SU-DHL-6 (cell line): ENCODE measurements around the gene ZNF483.
"Not testable (repeated sequence)": the region's sequence is repeated elsewhere in the genome, so short reads cannot be mapped to it uniquely, and the experiment has no call there.

Experiments
- H2AFZ ChIP-seq: fragments of 200-600 bp; sonication (generic); 2 replicates; pipeline ENCODE4 v1.6.1; 2014; ENCODE audit warnings: low read depth, mild to moderate bottlenecking, moderate library complexity, mixed read lengths, antibody characterized with exemption, low read length; ENCODE audit not compliant: severe bottlenecking
- H3F3A ChIP-seq: fragments of 200-600 bp; shearing (Covaris generic); 2 replicates; pipeline ENCODE4 v1.6.0; 2016; ENCODE audit warnings: antibody characterized with exemption, mild to moderate bottlenecking; ENCODE audit not compliant: insufficient read depth
- H3K27ac ChIP-seq: fragments of 200-600 bp; sonication (generic); 2 replicates; pipeline ENCODE4 v1.5.1; 2016; ENCODE audit warnings: low read depth, mild to moderate bottlenecking, low read length, moderate library complexity, mixed read lengths
- H3K27me3 ChIP-seq: fragments of 200-600 bp; sonication (generic), shearing (Covaris generic); 2 replicates; pipeline ENCODE4 v1.6.0; 2014; ENCODE audit warnings: mild to moderate bottlenecking, low read length
- H3K36me3 ChIP-seq: fragments of 200-600 bp; sonication (generic); 2 replicates; pipeline ENCODE4 v1.6.1; 2014; ENCODE audit warnings: mild to moderate bottlenecking, low read length, mixed read lengths
- H3K4me2 ChIP-seq: fragments of 300-600, 200-600 bp; shearing (Covaris generic), sonication (generic); 2 replicates; pipeline ENCODE4 v1.6.0; 2014; ENCODE audit warnings: low read length, low read depth, mild to moderate bottlenecking; ENCODE audit not compliant: poor library complexity, severe bottlenecking
- H3K4me3 ChIP-seq: fragments of 200-600 bp; sonication (generic); 2 replicates; pipeline ENCODE4 v1.5.1; 2014; ENCODE audit warnings: antibody characterized with exemption, low read length, mild to moderate bottlenecking, mixed read lengths; ENCODE audit not compliant: insufficient read depth, poor library complexity, severe bottlenecking
- H3K79me2 ChIP-seq: fragments of 200-600 bp; sonication (generic); 2 replicates; pipeline ENCODE4 v1.6.1; 2014; ENCODE audit warnings: mild to moderate bottlenecking, low read length, moderate library complexity; ENCODE audit not compliant: insufficient read depth
- H3K9ac ChIP-seq: fragments of 200-600 bp; sonication (generic); 2 replicates; pipeline ENCODE4 v1.7.0; 2014; ENCODE audit warnings: mild to moderate bottlenecking, low read length
- H3K9me2 ChIP-seq: fragments of 200-600 bp; sonication (generic); replicated peaks from 2 replicates; pipeline ENCODE4 v1.6.1; 2014; ENCODE audit warnings: low read length; ENCODE audit not compliant: insufficient read depth
- H3K9me3 ChIP-seq: fragments of 200-600 bp; sonication (generic); 2 replicates; pipeline ENCODE4 v1.6.1; 2014; ENCODE audit warnings: low read length, mixed read lengths; ENCODE audit not compliant: insufficient read depth
- H4K20me1 ChIP-seq: fragments of 200-600 bp; sonication (generic); 2 replicates; pipeline ENCODE4 v1.6.1; 2014; ENCODE audit warnings: low read depth, mild to moderate bottlenecking, antibody characterized with exemption, low read length, moderate library complexity, mixed read lengths
- CTCF ChIP-seq: fragments of 200-600 bp; sonication (generic); IDR thresholded peaks from one replicate; pipeline ENCODE4 v1.5.1; 2017; ENCODE audit warnings: antibody characterized with exemption, mild to moderate bottlenecking, low read length, moderate library complexity; ENCODE audit not compliant: insufficient read depth, poor library complexity, severe bottlenecking
- EZH2phosphoT487 ChIP-seq: fragments of 200-600 bp; sonication (generic), shearing (Covaris generic); conservative IDR thresholded peaks from 2 replicates; pipeline ENCODE4 v1.6.1; 2018; ENCODE audit warnings: mild to moderate bottlenecking, antibody characterized with exemption, low read length, moderate library complexity, mixed read lengths

ZNF483 gene

DNA sequence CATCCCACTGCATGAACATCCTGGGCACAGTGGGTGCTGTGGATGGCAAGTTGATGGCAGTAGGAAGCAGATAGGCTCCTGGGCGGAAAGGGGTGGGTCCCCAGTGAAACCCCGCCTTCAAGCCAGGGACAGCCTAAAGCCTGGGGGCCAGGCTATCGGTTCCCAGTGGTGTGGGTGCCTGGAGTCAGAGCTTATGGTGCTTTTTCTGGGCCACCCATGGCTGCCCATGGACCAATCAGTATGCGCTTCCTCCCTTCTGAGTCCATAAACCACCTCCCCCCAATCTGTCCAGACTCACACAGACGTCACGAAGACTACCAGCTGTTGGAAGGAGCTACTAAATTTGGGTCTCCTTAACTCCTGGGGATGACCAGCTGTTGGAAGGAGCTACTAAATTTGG is 23.3 kb upstream of the ZNF483 start:
- H3K27ac ChIP-seq: no peak overlapping the region
- H3K4me2 ChIP-seq: no peak overlapping the region
- H3K27me3 ChIP-seq: no peaks in the 10 kb centered on the region
- no peaks in the 10 kb centered on the region for H4K20me1 ChIP-seq
- no peaks in the 10 kb centered on the region for H3K9me3 ChIP-seq
- no peak overlapping the region for H2AFZ ChIP-seq
- no peak overlapping the region for H3K4me3 ChIP-seq
- H3K9me2 ChIP-seq: no peaks in the 10 kb centered on the region
- TF ChIP-seq CTCF: no peak
- no peak for TF ChIP-seq EZH2phosphoT487
- no peak overlapping the region for H3K9ac ChIP-seq
- H3K36me3 ChIP-seq: no peaks in the 10 kb centered on the region
- no peaks in the 10 kb centered on the region for H3K79me2 ChIP-seq
- no peaks in the 10 kb centered on the region for H3F3A ChIP-seq

DNA sequence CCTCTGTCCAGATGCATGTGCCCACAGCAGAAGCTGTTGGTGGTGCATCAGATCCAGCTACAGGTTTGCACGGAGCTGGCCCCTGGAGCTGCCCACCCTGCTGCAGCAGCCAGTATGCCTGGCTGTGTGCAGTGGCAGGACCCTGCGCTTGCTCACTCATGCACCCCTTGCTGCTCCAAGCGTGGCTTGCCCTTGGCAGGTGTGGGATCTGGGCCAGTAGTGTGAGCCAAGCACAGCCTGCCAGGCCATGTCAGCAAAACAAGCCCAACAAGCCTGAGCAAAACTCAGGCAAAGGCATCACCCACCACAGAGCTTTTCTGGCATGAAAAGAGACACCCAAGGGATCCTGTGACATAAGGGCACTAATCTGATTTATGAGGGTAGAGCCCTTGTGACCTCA is 22.5 kb upstream of the ZNF483 start:
- Histone ChIP-seq H3K27me3 (no peaks in the 10 kb centered on the region), H3K27ac (no peak overlapping the region), H4K20me1 (no peaks in the 10 kb centered on the region), H3K79me2 (no peaks in the 10 kb centered on the region), H2AFZ (no peak overlapping the region), H3F3A (no peaks in the 10 kb centered on the region), H3K9ac (no peak overlapping the region), H3K4me2 (no peak overlapping the region), H3K9me3 (no peaks in the 10 kb centered on the region), H3K36me3 (no peaks in the 10 kb centered on the region), H3K4me3 (no peak overlapping the region), H3K9me2 (no peaks in the 10 kb centered on the region)
- TF ChIP-seq CTCF: no peak
- no peak for TF ChIP-seq EZH2phosphoT487

GRCh38 chr9:111511581-111511980 is 13.4 kb upstream of the ZNF483 start:
- not testable (repeated sequence) for H3K9me2 ChIP-seq, H3K27me3 ChIP-seq, H2AFZ ChIP-seq, H4K20me1 ChIP-seq, H3K9ac ChIP-seq, H3K4me2 ChIP-seq, H3K36me3 ChIP-seq, H3K79me2 ChIP-seq, H3F3A ChIP-seq, H3K9me3 ChIP-seq, H3K4me3 ChIP-seq, H3K27ac ChIP-seq

DNA sequence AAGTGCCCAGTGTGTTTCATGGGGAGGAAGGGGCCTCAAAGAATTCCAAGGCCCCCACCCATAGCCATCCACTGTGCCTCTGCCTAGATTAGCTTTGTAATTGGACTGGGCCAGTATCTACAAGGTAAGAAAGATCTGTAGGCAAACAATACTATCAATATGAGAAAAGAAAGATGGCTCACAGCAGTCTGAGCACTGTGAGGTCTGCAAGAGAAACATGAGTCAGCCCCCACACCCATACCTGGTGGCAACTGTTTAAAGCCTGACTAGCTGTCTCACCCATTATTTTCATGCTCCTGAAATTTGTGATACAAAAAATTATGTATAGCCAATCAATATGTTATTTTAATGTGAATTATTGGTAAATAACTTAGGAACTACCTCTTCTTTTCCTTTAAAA is 10.0 kb upstream of the ZNF483 start:
- Histone ChIP-seq H3K9me2 (no peaks in the 10 kb centered on the region), H3K27ac (no peak overlapping the region), H3K9me3 (no peaks in the 10 kb centered on the region), H2AFZ (no peak overlapping the region), H3K4me2 (no peak overlapping the region), H3K4me3 (no peak overlapping the region), H3K36me3 (no peaks in the 10 kb centered on the region), H3F3A (no peaks in the 10 kb centered on the region), H3K9ac (no peak overlapping the region), H3K79me2 (no peaks in the 10 kb centered on the region), H3K27me3 (no peaks in the 10 kb centered on the region), H4K20me1 (no peaks in the 10 kb centered on the region)
- TF ChIP-seq CTCF (no peak), EZH2phosphoT487 (no peak)
